HG03064 (cell line): Measurements from ENCODE around the gene MOCS2.

Experiments
- ATAC-seq: cut with Tn5 transposase; IDR thresholded peaks from one replicate; pipeline ENCODE4 v1.9.1; 2021; ENCODE audit warnings: low read depth; ENCODE audit not compliant: unreplicated experiment

The MOCS2 gene

DNA sequence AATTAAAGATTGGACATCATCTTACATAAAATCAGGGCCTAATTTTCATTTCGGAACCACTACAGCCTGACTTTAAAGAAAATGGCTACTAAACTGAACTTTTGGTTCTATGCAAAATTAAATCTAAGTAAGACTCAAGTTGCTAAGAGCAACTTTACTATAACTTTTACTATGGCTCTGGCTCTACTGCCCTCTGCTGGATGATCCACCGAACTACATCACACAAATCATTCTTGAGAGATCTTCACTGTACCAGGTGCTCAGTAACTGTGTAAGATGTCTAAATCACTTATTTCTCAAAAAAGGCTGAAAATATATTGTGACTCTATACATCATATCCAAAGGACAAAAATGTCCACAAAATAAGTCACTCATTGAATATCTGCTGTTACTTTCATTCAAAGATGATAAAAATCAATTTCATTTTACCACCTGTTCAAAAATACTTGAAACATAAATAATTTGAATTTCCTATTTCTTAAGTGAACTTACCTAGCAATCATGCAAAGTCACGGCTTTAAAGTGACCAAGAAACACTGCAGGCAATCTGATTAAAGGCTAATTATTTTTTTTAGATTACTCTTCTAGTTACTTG, 13.5 kb downstream of the MOCS2 start:
- no peak for ATAC-seq

GRCh38 chr5:53095217-53095616, 14.3 kb downstream of the MOCS2 start:
- no peak for ATAC-seq

DNA sequence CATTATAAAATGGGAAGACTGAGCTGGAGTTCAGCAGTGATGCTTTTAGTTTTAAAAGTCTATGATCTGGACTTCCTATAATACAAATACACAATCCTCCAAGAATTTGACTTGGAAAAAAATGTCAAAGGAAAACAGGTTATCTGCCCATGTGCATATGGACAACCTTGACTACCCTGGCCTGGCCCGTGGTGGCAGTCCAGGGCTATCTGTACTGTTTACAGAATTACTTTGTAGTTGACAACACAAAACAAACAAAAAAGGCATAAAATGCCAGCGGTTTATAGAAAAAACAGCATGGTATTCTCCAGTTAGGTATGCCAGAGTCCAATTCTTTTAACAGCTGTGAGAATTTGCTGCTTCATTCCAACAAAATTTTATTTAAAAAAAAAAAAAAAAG, 17.3 kb downstream of the MOCS2 start:
- ATAC-seq = no peak

DNA sequence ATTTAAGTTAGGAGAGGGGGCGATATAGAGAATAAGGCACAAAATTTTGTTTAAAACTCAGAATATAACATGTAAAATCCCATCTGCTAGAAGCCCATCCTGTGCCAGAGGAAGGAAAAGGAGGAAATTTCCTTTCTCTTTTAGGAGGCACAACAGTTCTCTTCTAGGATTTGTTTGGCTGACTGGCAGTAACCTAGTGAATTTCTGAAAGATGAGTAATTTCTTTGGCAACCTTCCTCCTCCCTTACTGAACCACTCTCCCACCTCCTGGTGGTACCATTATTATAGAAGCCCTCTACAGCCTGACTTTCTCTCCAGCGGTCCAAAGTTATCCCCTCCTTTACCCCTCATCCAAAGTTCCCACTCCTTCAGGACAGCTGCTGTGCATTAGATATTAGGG, 18.3 kb downstream of the MOCS2 start:
- no peak for ATAC-seq

- ATAC-seq = no peak
Measured at GRCh38 chr5:53090229-53090628, 19.3 kb downstream of the MOCS2 start.

DNA sequence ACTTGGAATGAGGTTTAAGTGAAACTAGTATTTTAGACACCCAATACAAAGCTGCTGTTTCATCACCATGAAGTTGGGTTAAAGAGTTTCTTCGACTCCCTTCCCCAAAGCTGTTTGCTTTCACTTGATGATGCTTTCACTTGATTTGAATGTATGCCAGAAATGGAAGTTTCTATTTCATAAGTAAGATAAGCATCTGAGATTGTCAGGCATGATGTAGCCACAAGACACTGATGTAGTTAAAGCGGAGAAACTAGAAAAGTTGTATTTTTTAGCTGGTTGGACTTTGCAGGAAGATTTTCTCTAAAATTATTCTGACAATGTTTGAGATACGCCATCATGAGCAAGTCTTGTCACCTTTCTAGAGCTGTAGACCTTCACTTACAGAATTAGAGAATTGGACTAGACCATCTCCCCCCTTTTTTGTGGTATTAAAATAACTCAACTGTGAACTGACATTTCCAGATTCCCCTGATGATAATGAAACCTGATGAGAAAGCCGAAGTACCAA, 20.0 kb downstream of the MOCS2 start:
- peak; percentile 73 for ATAC-seq

DNA sequence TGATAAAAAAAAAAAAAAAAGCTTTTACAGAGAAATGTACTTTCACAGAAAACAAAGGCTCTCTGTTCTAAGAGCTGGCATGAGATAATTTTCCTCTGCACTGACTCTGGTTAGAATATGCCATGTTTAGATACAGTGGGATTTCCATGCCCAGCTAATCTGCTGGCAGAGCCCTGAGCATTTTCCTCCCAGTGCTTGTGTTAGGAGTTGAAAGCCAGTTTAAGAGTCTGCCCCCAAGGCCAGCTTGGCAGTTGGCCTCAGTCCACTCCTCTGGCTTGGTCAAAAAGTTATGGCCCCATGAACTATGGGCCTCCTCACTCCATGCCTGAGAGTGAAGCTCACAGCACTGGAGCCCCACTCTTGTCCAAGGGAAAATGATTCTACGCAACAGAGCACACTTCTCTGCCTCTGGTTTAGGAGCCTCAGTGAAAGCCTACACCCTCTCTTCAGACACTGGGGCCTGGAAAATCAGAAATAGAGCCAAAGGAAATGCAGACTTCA, 21.9 kb downstream of the MOCS2 start:
- no peak for ATAC-seq

GRCh38 chr5:53087171-53087570, 22.4 kb downstream of the MOCS2 start:
- no peak for ATAC-seq

GRCh38 chr5:53084546-53085255, 24.9 kb downstream of the MOCS2 start:
- no peak for ATAC-seq

- ATAC-seq = no peak
Measured at GRCh38 chr5:53083927-53084326, 25.6 kb downstream of the MOCS2 start.

DNA sequence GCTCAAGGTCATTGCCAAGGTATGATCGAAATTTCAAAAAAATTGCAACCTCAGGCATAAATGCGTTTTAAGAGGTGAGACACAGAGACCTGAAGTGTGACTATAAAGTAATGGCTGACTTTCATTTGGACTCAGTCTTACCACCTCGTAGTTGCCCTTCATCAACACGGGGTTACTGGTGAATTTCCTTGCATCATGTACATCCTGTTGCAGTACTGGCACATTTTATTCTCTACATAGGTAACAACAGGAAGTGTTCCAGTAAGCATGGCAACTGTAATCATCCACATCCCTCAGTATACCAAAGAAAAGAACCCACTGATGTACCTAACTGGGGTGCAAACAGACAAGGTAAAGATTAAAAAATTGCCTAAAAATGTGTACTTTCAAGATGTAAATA, 29.3 kb downstream of the MOCS2 start:
- ATAC-seq = no peak

DNA sequence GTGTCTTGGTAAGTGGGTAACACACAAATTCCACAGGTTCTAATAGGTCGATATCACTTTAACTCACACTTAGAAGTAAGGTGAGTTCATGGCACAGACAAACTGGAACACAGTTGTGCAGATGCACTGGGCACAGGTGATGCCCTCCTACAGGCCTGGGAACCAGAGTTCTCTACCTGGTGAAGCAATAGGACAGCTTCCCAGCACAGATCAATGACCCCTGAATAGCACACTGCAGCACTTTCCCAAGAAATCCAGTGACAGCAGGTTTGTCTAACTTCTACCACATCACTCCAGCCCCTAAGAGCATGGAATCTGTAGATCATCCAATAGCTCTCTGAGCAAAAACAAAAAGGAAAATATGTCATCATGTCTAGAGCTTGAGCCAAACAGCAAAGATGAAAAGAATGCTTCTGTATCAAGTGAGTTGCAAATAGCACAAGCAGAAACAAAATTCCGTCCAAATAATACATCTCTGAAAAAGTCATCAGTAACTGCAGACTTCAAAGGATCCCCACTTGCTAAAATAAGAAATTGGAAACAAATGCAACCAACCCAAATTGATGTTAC, 33.5 kb downstream of the MOCS2 start:
- ATAC-seq = no peak

GRCh38 chr5:53073348-53073747, 36.2 kb downstream of the MOCS2 start:
- ATAC-seq = no peak

- ATAC-seq = no peak
Measured at GRCh38 chr5:53071738-53072137, 37.8 kb downstream of the MOCS2 start.

GRCh38 chr5:53071298-53071697, 38.3 kb downstream of the MOCS2 start:
- ATAC-seq = no peak

DNA sequence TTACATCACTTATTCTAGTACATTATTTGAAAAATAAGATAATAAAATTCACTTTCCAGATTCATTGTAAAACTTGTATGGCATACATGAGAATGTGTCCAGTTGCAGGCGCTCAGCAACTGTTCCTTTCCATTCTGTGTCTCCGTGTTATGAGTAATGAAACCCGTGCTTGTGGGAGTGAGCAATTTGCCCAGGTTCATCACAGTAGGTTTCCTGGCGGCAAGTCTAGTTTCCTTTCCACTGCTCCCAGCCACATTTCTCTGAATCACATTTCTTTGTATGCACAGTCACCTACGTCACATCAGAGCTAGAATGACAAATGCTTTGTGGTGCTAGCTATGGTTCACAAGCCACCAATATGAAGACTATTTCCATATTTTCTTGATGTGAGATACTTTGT, 39.9 kb downstream of the MOCS2 start:
- ATAC-seq = no peak

- no peak for ATAC-seq
Measured at GRCh38 chr5:53068291-53068836, 41.2 kb downstream of the MOCS2 start.

GRCh38 chr5:53067641-53068040, 41.9 kb downstream of the MOCS2 start:
- ATAC-seq = no peak

GRCh38 chr5:53066088-53066487, 43.5 kb downstream of the MOCS2 start:
- no peak for ATAC-seq

DNA sequence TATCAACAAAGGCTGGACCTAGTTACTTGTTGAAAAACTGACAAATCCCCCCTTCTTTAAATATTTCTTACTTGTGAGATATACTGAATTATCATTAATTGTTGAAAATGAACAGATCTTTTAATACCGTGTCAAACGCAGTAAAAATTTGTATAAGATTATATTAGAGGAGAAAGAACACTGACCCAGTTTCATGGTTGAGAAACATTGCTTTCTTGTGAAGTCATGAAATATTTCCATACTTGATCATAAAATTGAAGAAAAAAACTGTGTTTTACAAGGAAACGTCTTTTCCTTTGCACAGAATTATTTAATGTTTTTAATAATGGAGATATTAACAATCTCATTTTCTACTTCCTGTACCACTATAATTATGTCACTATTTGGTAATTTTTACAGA, 45.8 kb downstream of the MOCS2 start:
- no peak for ATAC-seq

GRCh38 chr5:53063176-53063575, 46.4 kb downstream of the MOCS2 start:
- no peak for ATAC-seq

- no peak for ATAC-seq
Measured at GRCh38 chr5:53059281-53059680, 50.3 kb downstream of the MOCS2 start.
